ENCODE measurements around the gene PSMD8.

The PSMD8 gene

DNA sequence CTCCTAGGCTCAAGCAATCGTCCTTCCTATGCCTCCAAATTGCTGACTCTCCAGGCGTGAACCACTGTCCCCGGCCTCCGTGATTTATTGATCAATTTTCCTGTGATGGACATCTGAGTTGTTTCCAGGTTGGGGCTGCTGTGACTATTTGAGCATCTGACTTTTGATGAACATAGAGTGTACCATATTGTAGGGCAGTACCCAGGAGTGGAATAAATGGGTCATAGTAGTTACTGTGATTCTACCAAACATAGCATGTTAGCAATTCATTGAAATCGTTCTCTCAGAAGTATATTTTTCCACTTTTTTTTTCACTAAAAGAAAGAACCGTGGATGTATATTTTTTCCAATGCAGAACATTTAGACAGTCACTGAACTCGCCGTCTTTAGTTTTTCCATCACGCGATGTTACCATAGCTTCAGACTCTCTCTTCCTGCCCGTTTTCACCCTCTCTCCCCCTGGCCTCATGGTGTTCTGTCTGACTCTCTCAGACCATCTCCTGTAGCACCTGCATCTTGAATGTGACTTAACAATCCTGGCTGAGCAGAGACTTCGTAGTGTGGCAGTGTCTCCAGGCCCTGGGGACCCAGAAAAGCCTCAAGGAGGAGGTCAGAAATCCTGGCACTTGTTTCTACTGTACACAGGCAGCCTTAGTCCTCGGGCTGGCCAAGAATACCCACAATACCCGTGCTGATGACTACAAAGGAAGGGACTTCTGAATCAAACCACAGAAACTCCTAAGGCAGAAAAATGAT lies 54.9 kb downstream of the PSMD8 start:
- DNase-seq, result no peak
- Histone ChIP-seq H3K36me3 (no peaks in the 10 kb centered on the region), H3K4me3 (ENCODE audit: low read depth, low read length) (no peak overlapping the region), H3K9me3 (ENCODE audit: severe bottlenecking) (no peaks in the 10 kb centered on the region), H3K27ac (no peak overlapping the region), H3K27me3 (ENCODE audit: insufficient read depth, low read depth, severe bottlenecking) (no peaks in the 10 kb centered on the region)
- TF ChIP-seq, protein P1, sequence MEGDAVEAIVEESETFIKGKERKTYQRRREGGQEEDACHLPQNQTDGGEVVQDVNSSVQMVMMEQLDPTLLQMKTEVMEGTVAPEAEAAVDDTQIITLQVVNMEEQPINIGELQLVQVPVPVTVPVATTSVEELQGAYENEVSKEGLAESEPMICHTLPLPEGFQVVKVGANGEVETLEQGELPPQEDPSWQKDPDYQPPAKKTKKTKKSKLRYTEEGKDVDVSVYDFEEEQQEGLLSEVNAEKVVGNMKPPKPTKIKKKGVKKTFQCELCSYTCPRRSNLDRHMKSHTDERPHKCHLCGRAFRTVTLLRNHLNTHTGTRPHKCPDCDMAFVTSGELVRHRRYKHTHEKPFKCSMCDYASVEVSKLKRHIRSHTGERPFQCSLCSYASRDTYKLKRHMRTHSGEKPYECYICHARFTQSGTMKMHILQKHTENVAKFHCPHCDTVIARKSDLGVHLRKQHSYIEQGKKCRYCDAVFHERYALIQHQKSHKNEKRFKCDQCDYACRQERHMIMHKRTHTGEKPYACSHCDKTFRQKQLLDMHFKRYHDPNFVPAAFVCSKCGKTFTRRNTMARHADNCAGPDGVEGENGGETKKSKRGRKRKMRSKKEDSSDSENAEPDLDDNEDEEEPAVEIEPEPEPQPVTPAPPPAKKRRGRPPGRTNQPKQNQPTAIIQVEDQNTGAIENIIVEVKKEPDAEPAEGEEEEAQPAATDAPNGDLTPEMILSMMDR (IDR thresholded peaks at IDR 0.05; ENCODE audit: low read depth, low read length), result no peak

DNA sequence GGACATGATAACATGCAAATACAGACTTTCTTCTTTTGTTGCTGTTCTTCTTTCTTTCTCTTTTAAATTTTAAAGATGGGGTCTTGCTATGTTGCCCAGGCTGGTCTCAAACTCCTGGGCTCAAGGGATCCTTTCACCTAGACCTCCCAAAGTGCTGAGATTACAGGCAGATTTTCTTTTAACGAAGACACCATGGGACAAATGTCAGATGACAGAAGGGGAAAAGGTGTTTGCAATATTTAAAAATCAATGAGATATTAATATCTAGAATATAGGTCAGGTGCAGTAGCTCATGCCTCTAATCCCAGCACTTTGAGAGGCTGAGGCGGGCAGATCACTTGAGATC lies 55.4 kb downstream of the PSMD8 start:
- TF ChIP-seq, protein P1 (IDR thresholded peaks at IDR 0.05; ENCODE audit: low read depth, low read length), result no peak
- Histone ChIP-seq H3K9me3 (ENCODE audit: severe bottlenecking) (no peaks in the 10 kb centered on the region), H3K4me3 (ENCODE audit: low read depth, low read length) (no peak overlapping the region), H3K27ac (no peak overlapping the region), H3K36me3 (no peaks in the 10 kb centered on the region), H3K27me3 (ENCODE audit: insufficient read depth, low read depth, severe bottlenecking) (no peaks in the 10 kb centered on the region)
- no peak for DNase-seq

DNA sequence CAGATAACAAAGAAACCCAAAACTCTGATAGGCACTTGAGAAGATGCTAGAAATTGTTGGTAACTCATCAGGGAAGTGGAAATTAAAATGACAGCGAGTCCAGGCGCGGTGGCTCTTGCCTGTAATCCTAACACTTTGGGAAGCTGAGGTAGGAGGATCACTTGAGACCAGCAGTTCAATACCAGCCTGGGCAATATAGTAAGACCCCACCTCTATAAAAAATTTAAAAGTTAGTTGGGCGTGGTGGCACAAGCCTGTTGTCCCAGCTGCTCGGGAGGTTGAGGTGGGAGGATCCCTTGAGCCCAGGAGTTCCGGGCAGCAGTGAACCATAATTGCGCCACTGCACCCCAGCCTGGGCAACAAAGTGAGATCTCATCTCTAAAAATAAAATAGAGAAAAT lies 56.6 kb downstream of the PSMD8 start:
- no peaks in the 10 kb centered on the region for H3K27me3 ChIP-seq (ENCODE audit: insufficient read depth, low read depth, severe bottlenecking)
- no peak for DNase-seq
- TF ChIP-seq, protein P1 (IDR thresholded peaks at IDR 0.05; ENCODE audit: low read depth, low read length), result no peak
- H3K36me3 ChIP-seq, result no peaks in the 10 kb centered on the region
- H3K4me3 ChIP-seq (ENCODE audit: low read depth, low read length), result no peak overlapping the region
- H3K9me3 ChIP-seq (ENCODE audit: severe bottlenecking), result no peaks in the 10 kb centered on the region
- H3K27ac ChIP-seq, result no peak overlapping the region

DNA sequence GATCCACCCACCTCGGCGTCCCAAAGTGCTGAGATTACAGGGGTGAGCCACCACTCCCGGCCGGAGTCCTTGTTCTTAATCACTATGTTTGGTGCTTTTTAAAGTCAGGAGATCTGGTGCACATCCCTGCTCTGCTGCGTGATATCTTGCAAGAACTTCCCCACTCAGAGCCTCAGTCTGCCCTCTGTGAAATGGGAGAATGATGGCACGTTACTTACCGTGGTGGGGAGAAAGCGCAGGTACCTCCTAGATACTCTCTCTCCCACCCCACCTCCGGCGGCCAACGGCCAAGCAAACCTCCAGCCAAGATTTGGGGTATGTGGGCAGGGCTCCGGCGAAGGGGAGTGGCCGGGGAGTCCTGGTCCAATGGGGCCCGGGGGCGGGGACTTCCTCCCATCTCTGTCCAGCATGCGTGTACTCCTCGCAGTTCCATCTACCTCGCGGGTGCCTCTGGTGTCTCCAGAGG lies 58.9 kb downstream of the PSMD8 start, which contains the start of gene RYR1:
TSS of gene RYR1 (plus strand) at position 424 of the 466 bp plus-strand sequence. CDS start 139 bp downstream, outside the sequence.
- DNase-seq, result no peak
- Histone ChIP-seq H3K36me3 (no peaks in the 10 kb centered on the region), H3K4me3 (ENCODE audit: low read depth, low read length) (peak within 1 kb of the TSS; percentile 19), H3K27me3 (ENCODE audit: insufficient read depth, low read depth, severe bottlenecking) (no peaks in the 10 kb centered on the region), H3K9me3 (ENCODE audit: severe bottlenecking) (no peaks in the 10 kb centered on the region), H3K27ac (peak within 1 kb of the TSS; percentile 62)
- TF ChIP-seq, protein P1 (IDR thresholded peaks at IDR 0.05; ENCODE audit: low read depth, low read length), result no peak
